SU-DHL-6 (cell line): ENCODE data around the gene ITPR3.

Experiments used
- CTCF ChIP-seq: fragments of 200-600 bp; sonication (generic); IDR thresholded peaks from one replicate; pipeline ENCODE4 v1.5.1; 2017; ENCODE audit warnings: antibody characterized with exemption, mild to moderate bottlenecking, low read length, moderate library complexity; ENCODE audit not compliant: insufficient read depth, poor library complexity, severe bottlenecking
- EZH2phosphoT487 ChIP-seq: fragments of 200-600 bp; sonication (generic), shearing (Covaris generic); conservative IDR thresholded peaks from 2 replicates; pipeline ENCODE4 v1.6.1; 2018; ENCODE audit warnings: mild to moderate bottlenecking, antibody characterized with exemption, low read length, moderate library complexity, mixed read lengths

GRCh38 chr6:33740794-33741193 lies 119.7 kb downstream of the ITPR3 start:
- TF ChIP-seq CTCF = no peak
- TF ChIP-seq EZH2phosphoT487 = no peak
